HL-60 (cell line): Measurements from ENCODE around the gene FREM2.

Experiments used
- DNase-seq, 2 experiments: peaks; one replicate each; pipeline ENCODE4 v3.0.0-alpha.2; 2010 to 2020; ENCODE audit warnings: low read depth in 1 of 2, low spot score in 1 of 2
- H3K27ac ChIP-seq: fragments of 250-450 bp; sonication (Bioruptor Pico); replicated peaks from 2 replicates; pipeline ENCODE4 v1.5.1; 2020; ENCODE audit warnings: mild to moderate bottlenecking, moderate library complexity
- H3K27me3 ChIP-seq: fragments of 250-450 bp; sonication (Bioruptor Pico); 2 replicates; pipeline ENCODE4 v1.5.1; 2021; ENCODE audit warnings: mild to moderate bottlenecking, moderate library complexity; ENCODE audit not compliant: insufficient read depth, poor library complexity, severe bottlenecking
- H3K4me3 ChIP-seq: replicated peaks from 2 replicates; pipeline ENCODE4 v1.5.1; 2011; ENCODE audit warnings: mild to moderate bottlenecking, control low read depth, low read length; ENCODE audit not compliant: insufficient read depth
- CTCF ChIP-seq: IDR thresholded peaks from one replicate; pipeline ENCODE4 v1.5.1; 2011; ENCODE audit warnings: low read length, control low read depth, inconsistent platforms; ENCODE audit not compliant: insufficient read depth
- GABPA ChIP-seq: IDR thresholded peaks from 2 replicates; pipeline ENCODE4 v1.6.1; 2012; ENCODE audit warnings: low read depth
- POLR2AphosphoS5 ChIP-seq: IDR thresholded peaks from 2 replicates; pipeline ENCODE4 v1.6.1; 2012; ENCODE audit warnings: low read depth
- REST ChIP-seq: IDR thresholded peaks from 2 replicates; pipeline ENCODE4 v1.6.1; 2012; ENCODE audit warnings: low read depth; ENCODE audit not compliant: insufficient replicate concordance
- SPI1 ChIP-seq: IDR thresholded peaks from 2 replicates; pipeline ENCODE4 v1.6.1; 2012; ENCODE audit warnings: low read depth, mild to moderate bottlenecking, borderline replicate concordance

The FREM2 gene

GRCh38 chr13:38684714-38685113 is 2.2 kb upstream of the FREM2 start:
- no peak overlapping the region for H3K4me3 ChIP-seq
- peaks cover 29% of the 10 kb centered on the region for H3K27me3 ChIP-seq
- TF ChIP-seq CTCF (no peak), GABPA (no peak), REST (no peak), SPI1 (no peak), POLR2AphosphoS5 (no peak)
- DNase-seq: no peak
- H3K27ac ChIP-seq: no peak overlapping the region

GRCh38 chr13:38685431-38685830 is 1.4 kb upstream of the FREM2 start:
- H3K27ac ChIP-seq: no peak overlapping the region
- no peak overlapping the region for H3K4me3 ChIP-seq
- TF ChIP-seq POLR2AphosphoS5 (no peak), GABPA (no peak), REST (no peak)
- DNase-seq: no peak
- H3K27me3 ChIP-seq: peaks cover 29% of the 10 kb centered on the region

GRCh38 chr13:38685974-38686576 is 802 bp upstream of the FREM2 start:
- TF ChIP-seq SPI1: no peak
- TF ChIP-seq GABPA: no peak
- TF ChIP-seq REST: no peak
- no peak for TF ChIP-seq CTCF
- TF ChIP-seq POLR2AphosphoS5: no peak
- DNase-seq: no peak
- Histone ChIP-seq H3K27ac (no peak overlapping the region), H3K4me3 (no peak overlapping the region), H3K27me3 (peaks cover 29% of the 10 kb centered on the region)
